Endometrium (tissue), 2 donors: ENCODE data around the gene UPK3A.
"Not testable (repeated sequence)": the region's sequence is repeated elsewhere in the genome, so short reads cannot be mapped to it uniquely, and the experiment has no call there.

ENCODE experiments used
- FAIRE-seq: peaks from 2 replicates; lab custom pipeline; 2012; peaks lifted over from hg19 to GRCh38; lab: Jason Lieb, UNC
- donor health status: control.
- donor health status: control.

The UPK3A gene

GRCh38 chr22:45257941-45258340, 26.8 kb upstream of the UPK3A start:
- FAIRE-seq, result not testable (repeated sequence)

- no peak for FAIRE-seq
Observed at GRCh38 chr22:45259754-45260394, 24.9 kb upstream of the UPK3A start.

GRCh38 chr22:45260395-45260759, 24.4 kb upstream of the UPK3A start:
- not testable (repeated sequence) for FAIRE-seq

GRCh38 chr22:45261407-45262088, 23.2 kb upstream of the UPK3A start:
- FAIRE-seq, result no peak

GRCh38 chr22:45262195-45262930, 22.4 kb upstream of the UPK3A start:
- FAIRE-seq, result no peak

- no peak for FAIRE-seq
Observed at GRCh38 chr22:45262931-45263462, 21.8 kb upstream of the UPK3A start.

- FAIRE-seq, result no peak
Observed at GRCh38 chr22:45263463-45264269, 21.1 kb upstream of the UPK3A start.

- no peak for FAIRE-seq
Observed at GRCh38 chr22:45265535-45265934, 19.2 kb upstream of the UPK3A start.

- FAIRE-seq, result no peak
Observed at GRCh38 chr22:45268167-45268957, 16.4 kb upstream of the UPK3A start.

GRCh38 chr22:45268958-45269844, 15.5 kb upstream of the UPK3A start:
- FAIRE-seq, result no peak

- FAIRE-seq, result no peak
Observed at GRCh38 chr22:45270095-45271020, 14.4 kb upstream of the UPK3A start.

- no peak for FAIRE-seq
Observed at GRCh38 chr22:45271667-45272201, 13.0 kb upstream of the UPK3A start.

- no peak for FAIRE-seq
Observed at GRCh38 chr22:45272498-45272897, 12.3 kb upstream of the UPK3A start.

GRCh38 chr22:45273452-45274075, 11.2 kb upstream of the UPK3A start:
- FAIRE-seq, result no peak

- FAIRE-seq, result no peak
Observed at GRCh38 chr22:45276507-45277105, 8.1 kb upstream of the UPK3A start.

- FAIRE-seq, result not testable (repeated sequence)
Observed at GRCh38 chr22:45277720-45278119, 7.0 kb upstream of the UPK3A start.

GRCh38 chr22:45278125-45278524, 6.6 kb upstream of the UPK3A start:
- no peak for FAIRE-seq

- no peak for FAIRE-seq
Observed at GRCh38 chr22:45280587-45280980, 4.2 kb upstream of the UPK3A start.
